AG08395 (cell line): Measurements from ENCODE around the gene FAM162A.
"Not testable (repeated sequence)": the region's sequence is repeated elsewhere in the genome, so short reads cannot be mapped to it uniquely, and the experiment has no call there.

Source experiments
- DNase-seq: peaks from one replicate; pipeline ENCODE4 v3.0.0; 2012; ENCODE audit warnings: mixed read lengths, low spot score

Gene FAM162A

DNA sequence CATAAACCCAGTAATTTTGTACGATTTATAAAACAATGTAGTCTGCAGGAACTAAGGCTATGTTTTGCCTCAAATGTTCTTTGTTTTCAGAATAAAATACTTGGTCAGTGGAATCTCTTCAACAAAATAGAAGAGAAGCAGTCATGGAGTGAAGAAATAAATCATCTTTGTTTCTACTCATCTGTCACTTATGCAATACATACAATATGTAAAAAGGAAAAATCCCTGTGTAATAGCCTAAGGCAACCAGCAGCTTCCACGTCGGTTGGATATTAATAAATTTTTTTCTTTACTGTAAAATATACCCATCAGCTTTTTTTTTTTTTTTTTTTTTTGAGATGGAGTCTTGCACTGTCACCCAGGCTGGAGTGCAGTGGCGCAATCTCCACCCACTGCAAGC lies 37.1 kb downstream of the FAM162A start:
- DNase-seq = no peak

DNA sequence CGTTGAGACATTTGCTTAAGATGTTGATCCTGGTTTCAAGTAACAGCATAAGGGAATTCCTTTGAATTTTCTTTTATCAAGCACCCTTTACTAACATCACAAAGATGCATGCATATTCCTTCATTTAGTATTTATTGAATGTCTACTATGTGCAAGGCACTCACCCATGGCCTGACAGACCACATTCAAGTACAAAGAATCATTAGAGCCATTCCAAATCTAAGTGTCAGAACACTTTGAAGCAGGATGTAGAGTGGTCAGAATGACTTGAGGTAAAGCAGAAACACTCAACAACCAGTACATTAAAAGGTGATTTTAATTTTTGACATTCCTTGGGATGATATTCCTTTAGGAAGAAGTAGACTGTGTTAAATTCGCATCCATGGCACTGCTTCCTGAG lies 37.9 kb downstream of the FAM162A start:
- no peak for DNase-seq

DNA sequence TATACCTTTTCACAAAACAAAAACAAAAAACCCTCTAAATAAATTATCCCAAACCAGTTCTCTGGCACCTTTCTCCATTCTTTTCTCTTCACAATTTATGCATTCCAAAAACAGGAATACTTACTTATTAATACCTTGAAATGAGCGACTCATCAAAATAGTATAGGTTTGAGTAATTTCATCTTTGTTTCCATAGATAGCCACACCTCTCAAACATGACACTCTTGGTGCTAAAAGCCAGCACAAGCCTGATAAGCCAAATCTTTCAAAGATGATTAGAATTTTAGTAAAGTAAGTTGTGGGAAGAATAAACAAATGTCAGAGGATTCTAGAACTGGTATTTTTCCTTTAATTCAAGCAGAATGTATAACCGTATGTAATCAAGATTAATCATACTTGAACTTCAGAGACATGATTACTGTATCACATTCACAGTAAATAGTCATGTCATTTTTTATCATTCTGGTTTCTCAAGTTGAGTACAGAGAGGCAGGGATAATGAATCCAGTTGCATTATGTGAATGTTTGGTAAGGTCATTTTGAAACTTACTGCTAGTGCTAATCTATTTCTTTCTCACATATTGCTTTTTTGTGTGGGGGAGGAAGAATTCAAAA lies 44.0 kb downstream of the FAM162A start:
- no peak for DNase-seq

DNA sequence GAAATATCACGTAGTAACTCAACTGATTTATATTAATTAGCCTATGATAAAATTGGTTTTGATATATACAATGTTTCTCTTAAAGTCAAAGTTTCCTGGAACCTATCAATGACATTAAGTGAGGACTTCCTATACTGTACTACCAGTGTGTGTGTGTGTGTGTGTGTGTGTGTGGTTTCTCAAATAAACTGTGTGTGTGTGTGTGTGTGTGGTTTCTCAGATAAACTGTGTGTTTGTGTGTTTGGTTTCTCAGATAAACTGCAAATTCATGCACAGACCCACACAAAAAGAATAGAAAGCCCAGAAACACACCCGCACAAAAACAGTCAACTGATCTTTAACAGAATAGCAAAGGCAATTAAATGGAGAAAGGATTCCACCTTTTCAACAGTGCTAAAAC lies 46.4 kb downstream of the FAM162A start:
- DNase-seq = no peak

DNA sequence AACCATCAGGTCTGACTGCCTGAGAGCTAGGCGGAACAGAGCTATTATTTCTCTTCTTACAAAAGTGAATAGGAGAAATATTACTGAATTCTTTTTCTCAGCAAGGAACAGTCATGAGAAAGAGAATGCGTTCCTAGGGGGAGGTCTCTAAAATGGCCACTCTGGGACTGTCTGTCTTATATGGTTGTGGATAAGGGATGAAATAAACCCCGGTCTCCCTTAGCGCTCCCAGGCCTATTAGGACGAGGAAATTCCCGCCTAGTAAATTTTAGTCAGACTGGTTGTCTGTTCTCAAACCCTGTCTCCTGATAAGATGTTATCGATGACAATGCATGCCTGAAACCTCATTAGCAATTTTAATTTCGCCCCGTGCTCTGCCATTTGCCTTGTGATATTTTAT lies 52.0 kb downstream of the FAM162A start:
- DNase-seq = no peak

DNA sequence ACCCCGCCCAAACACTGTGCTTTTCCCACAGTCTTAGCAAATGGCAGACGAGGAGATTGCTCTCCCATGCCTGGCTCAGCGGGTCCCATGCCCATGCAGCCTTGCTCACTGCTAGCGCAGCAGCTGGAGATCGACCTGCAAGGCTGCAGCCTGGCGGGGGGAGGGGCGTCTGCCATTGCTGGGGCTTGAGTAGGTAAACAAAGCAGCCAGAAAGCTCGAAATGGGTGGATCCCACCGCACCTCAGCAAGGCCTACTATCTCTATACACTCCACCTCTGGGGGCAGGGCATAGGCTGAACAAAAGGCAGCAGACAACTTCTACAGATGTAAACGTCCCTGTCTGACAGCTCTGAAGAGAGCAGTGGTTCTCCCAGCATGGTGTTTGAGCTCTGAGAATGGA lies 59.1 kb downstream of the FAM162A start:
- DNase-seq = no peak

DNA sequence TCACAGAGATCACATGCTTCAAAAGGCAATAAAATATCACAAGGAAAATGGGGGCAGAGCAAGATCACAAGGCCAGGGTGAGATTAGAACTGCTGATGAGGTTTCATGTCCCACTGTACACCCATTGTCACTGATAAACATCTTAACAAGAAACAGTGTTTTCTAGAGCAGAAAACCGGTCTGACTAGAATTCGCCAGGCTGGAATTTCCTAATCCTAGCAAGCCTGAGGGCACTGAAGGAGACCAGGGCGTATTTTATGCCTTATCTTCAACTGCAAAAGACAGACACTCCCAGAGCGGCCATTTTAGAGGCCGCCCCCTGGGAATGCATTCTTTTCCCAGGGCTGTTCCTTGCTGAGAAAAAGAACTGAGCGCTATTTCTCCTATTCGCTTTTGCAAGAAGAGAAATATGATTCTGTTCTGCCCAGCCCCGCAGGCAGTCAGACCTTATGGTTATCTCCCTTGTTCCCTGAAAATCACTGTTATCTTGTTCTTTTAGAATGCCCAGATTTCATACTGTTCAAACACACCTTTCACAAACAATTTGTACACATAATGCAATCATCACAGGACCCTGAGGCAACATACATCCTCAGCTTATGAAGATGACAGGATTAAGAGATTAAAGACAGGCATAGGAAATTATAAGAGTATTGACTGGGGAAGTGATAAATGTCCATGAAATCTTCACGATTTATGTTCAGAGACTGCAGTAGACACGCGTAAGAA lies 59.9 kb downstream of the FAM162A start:
- not testable (repeated sequence) for DNase-seq

DNA sequence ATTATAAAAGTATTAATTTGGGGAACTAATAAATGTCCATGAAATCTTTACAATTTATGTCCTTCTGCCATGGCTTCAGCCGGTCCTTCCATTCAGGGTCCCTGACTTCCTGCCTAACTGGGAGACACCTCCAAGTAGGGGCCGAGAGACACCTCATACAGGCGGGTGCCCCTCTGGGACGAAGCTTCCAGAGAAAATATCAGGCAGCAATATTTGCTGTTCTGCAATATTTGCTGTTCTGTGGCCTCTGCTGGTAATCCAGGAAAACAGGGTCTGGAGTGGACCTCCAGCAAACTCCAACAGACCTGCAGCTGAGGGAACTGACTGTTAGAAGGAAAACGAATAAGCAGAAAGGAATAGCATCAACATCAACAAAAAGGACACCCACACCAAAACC lies 60.5 kb downstream of the FAM162A start:
- not testable (repeated sequence) for DNase-seq

DNA sequence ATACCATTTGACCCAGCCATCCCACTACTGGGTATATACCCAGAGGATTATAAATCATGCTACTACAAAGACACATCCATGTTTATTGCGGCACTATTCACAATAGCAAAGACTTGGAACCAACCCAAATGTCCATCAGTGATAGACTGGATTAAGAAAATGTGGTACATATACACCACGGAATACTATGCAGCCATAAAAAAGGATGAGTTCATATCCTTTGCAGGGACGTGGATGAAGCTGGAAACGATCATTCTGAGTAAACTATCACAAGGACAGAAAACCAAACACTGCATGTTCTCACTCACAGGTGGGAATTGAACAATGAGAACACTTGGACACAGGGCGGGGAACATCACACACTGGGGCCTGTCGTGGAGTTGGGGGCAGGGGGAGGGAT lies 64.2 kb downstream of the FAM162A start:
- DNase-seq = not testable (repeated sequence)

DNA sequence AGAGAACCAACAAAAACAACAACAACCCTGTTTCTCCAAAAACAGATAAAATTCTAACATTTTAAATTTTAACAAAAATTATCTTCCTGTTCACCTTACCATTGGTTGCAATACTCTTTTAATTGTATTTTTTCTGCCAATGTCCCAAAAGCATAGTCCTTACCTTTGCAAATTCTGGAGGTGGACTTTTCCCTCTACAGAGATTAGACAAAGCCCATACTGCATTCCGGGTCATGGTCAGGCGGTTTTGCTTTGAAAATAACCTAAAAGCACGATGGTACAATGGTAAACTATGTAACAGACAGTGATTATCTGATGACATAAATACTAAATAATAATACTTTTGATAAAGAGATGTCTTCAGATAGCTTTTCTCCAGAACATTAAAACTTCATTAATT lies 67.4 kb downstream of the FAM162A start:
- no peak for DNase-seq

DNA sequence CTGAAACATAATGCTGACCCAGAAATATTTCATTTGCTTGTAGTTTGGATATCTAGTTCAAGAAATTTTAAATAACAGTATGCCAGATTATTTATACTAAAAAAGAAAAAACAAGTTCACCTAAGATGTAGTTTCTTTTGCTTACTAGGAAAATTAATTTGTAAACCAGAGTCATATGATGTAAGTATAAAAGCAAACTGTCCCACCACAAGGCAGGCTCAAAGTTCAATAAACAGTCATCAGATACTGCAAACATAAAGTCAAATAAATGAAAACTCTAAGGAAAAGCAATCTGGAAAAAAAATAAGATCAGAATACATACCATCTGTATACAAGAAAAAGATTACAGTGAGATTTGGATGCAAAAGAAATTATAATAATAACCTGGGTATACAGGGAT lies 72.1 kb downstream of the FAM162A start:
- no peak for DNase-seq

DNA sequence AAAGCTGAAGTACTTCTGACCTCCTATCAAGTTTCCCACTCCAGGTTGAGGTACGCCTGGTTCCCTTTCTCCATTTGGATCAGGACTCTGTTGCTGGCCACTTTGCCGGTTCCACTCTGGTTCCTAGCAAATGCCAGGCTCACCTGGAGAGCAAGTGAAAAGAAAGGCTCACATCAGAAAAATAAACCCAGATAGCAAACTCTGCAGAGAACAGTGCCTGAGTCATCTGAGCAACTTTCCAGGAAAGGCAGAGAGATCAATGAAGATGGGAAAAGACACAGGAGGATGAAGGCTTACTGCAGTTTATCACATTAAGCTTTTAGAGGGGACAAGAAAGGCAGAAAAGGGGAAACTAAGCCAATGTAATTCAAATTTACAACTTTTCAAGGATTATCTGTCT lies 73.7 kb downstream of the FAM162A start:
- no peak for DNase-seq

DNA sequence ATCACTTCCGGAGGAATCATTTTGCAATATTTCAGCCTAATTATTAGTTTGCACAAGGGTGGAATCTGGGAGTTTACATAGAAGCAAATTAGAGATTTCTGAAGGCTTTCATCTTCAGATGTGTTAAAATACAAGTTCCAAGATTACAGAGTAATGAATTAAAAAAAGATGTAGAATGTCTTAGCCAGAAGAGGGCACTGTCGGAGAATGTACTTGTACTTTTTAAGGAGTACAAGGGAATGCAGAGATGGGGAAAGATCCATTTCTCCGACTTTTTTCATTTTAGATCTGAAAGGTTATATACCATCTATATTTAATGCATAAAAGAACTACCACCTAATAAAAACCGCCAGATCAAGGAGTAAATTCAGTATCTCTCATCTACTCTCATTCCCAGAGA lies 75.0 kb downstream of the FAM162A start:
- peak; percentile 48 for DNase-seq

DNA sequence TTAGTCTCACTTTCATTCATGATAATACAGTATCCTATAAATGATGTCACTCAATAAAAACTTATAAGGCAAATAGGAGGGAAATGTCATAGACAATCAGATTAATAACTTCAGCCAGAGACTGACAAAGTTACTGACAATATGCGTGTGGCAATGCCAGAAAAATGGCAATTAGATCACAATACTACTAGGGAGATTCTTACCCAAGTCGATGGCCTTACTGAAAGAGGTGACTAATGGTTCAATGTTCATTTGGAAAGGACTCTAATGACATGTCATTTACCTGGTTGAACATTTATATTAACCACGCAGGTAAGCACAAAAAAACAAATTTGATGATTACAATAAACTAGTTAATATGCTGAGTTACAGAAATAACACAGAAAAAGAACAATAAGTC lies 77.8 kb downstream of the FAM162A start:
- no peak for DNase-seq
